Ramos (cell line): Measurements from ENCODE around the gene AGTR1.
"Not testable (repeated sequence)": the region's sequence is repeated elsewhere in the genome, so short reads cannot be mapped to it uniquely, and the experiment has no call there.

ENCODE experiments used
- in situ Hi-C: fragments of 300-500 bp; cut with MboI; formaldehyde crosslinking; loops from one replicate; pipeline ENCODE4 v1.14.3; 2022; ENCODE audit warnings: low sequenced_read_pairs; ENCODE audit not compliant: unreplicated experiment

Gene AGTR1

DNA sequence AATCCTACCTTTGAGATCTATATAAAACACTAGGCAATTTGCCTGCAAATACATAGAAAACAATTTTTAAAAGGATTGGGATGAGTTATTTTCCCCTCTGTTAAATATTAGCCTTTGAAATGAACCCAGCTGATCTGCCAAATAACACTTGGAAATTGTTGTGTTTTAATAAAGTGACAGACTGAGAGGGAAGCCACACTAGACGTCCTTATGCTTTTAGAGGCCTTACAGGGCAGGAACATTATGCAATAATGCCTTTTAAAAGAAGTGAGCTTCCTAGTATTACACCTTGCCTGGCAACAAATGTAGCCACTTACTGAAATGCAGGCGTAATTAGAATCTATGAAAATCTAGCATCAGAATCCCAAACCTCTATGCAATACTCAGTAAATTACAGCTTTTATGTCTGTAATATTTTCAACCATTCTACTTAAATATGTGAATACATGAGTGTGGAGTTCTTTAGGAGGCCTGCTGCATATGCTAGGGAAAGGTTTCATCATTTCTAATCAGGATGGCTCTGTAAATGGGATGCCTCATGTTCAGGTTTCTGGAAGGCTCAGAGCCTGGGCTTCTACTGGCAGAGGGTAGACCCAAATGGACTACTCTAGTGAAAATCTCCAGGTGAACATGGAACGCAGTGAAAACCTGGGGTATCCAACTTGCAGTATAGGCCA, 20.3 kb downstream of the AGTR1 start:
- in situ Hi-C loops: no loop called here

DNA sequence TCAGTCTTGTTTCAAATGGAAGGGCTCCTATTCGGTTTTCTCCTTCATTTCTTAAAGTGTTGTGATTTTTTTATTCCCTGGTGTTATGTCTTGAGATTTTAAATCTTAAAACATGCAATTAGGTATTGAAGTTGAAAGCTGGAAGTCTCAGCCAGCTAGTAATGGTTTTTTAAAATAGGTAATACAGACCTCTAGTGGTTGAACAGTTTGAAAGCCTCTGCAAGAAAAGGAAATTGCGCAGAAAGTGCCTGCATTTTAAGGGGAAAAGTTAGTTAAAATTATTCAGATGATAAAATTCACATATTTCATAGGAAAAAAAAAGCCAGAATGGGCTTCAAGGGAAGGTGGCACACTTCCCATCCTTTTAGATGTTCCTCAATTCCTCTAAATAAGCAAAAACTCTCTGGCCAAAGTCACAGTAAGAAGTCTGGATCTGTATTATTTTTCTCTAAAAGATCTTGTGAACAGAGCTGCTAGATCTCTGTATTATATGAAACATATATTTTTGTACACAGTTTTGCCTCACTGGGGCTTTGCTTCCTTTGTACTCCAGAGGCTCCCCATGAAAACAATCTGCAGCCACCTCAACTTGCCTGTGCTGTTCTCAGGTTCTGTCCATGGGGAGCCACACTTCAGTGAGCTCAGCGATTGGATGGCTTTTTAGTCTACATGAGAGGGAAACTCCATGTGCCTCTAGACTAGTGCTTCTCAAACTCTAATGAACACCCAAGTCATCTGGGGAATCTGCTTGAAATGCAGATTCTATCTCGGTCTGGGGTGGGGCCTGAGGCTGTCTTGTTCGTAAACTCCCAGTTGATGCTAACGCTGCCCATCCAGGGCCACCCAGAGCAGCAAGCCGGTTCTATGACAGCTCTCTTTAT, 21.5 kb downstream of the AGTR1 start:
- in situ Hi-C loops: no loop called here

DNA sequence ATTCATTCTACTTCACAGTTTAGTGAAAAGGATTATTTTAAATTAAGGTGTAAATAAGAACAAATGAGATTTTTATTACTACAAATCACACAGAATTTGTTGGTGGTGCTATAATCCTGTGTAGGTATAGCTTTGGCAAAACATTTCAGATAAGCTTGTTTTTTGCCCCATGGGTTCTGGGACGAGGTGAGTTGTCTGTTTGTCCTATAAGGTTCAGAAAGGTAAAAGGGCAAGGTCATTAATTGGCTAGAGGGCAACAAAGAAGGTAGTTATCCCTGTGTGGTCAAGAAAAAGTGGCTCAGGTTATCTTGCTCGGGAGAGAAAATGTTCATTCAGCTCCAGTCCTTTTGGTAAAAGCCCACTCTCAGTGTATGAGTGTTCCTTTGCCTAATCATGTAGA, 23.2 kb downstream of the AGTR1 start:
- in situ Hi-C loops: no loop called here

DNA sequence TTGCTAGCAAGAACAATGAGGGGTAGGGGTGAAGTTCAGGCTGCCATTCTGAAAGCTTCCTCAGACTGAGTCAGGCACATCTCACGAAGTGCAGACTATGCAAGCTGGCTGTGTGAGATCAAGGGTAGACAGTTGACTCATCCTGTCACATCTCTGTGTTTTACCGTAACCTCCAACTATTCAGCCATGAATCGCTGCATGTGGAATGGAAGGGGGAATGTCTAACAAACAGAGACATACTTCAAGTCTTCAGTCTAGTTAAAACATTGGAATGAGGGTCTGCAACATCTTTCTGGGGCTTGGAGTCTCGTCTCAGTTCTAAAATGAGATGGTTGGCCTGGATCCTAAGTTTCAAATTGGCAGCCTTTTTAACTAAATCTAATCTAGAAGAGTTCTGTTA, 25.9 kb downstream of the AGTR1 start:
- in situ Hi-C loops: no loop called here

DNA sequence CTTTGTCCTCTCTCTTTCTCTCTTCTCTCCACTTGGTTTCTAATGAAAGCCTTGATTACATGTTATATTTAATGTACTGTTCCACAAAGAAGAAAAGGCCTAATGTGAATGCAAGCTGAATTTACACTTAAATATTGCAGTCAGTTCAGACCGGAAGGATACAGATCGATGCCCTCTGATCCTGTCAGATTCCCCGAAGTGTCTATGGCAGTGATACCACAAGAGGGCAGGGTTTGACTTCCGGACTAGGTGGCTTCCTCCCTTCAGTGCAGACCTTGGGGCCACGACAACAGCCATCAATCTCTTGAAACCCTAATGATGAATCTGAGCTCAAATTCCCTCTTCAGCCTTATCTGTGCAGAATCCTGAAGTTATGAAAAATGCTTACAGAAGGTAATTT, 29.5 kb downstream of the AGTR1 start:
- in situ Hi-C loops: no loop called here

DNA sequence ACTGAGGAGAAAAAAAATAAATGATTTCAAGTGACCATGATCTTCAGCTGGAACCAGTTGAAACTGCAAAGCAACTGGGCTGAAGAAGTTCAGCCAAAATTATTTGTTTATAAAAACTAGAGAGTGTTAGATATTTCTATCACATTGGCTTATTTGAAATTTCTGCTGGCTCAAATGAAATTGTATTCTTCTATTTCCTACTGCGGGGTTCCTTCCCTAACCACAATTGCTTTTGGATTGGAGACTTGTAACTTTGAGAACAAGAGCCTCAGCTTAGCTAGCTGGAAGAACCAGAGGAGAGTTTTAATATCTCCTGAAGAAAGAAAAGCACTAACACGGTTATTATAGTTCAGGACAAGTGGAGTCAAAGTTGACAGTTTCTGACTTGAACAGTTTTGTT, 31.1 kb downstream of the AGTR1 start:
- in situ Hi-C loops: no loop called here

DNA sequence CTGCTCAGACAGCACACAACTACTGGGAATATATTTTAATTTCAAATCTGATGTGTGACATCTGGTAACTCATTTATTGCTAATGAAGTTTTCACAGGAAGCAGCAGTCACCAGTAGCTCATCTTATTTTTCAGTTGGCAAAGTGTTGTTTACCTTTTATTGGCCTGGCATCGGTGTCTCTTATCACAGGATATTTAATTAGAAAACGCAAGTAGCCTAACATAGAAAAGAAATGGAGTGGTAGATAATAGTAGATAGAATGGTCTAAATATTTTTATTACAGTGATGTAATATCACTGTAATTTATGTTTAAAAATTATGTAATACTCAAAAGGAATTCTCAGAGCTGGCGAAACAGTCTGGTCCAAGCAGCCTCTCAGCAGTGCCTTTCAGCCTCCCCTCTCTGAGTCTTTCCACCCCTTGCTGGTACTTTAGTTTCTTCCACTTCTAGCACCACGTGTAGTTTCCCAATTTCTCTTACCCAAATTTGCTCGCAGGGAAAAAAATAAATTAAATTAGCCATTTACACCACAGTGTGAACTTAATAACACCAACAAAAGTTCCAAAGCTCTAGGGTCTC, 31.9 kb downstream of the AGTR1 start:
- in situ Hi-C loops: no loop called here

DNA sequence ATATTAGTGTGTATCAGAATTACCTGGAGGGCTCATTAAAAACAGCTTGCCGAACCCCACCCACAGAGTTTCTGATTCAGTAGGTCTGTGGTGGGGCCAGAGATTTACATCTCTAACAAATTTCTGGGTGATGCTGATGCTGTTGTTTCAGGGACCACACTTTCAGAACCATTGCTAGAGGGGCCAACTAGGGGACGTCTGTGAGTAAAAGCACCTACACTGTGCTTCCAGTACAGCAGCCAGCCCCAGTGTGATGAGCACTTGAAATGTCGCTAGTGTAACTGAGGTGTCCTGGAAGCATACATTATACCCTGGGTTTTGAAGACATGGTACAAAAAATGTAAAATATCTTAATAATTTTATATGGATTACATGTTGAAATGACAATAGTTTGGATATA, 33.0 kb downstream of the AGTR1 start:
- in situ Hi-C loops: no loop called here

DNA sequence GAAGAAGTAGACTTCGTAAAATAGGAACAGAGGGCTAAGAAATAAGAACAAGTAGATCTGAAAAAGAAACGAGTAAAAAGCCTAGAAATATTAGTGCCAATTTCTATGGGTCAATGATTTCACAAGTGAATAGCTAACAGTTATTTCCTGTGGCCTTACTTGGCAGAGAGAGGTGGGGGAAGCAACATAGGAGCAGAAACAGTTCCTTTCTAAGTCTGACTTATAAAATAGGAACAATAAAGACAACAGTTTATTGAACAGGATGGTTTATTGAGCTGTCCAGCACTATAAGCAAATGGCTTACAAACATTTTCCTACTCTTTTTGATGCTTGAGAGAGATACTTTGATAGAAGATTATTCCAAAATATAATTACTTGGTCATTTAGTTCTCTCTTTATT, 37.9 kb downstream of the AGTR1 start:
- in situ Hi-C loops: no loop called here

DNA sequence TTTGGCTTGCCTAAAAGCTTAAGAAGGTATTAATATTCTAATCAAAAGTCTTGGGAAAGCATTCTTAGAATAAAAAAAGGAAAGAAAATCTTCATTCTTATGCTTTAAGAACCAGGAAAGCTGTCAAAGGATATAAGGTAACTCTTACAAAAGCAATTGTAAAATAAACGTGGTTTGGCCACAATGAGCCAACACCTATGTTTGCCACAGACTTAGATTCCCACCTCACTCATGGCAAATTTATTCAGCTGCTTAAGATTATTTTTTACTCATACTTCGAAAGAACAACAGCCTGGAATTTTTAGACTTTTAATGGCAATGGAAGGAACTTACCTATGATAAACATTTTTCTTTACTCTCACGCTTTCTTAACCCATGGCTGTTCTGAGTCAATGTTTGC, 38.4 kb downstream of the AGTR1 start:
- in situ Hi-C loops: no loop called here

DNA sequence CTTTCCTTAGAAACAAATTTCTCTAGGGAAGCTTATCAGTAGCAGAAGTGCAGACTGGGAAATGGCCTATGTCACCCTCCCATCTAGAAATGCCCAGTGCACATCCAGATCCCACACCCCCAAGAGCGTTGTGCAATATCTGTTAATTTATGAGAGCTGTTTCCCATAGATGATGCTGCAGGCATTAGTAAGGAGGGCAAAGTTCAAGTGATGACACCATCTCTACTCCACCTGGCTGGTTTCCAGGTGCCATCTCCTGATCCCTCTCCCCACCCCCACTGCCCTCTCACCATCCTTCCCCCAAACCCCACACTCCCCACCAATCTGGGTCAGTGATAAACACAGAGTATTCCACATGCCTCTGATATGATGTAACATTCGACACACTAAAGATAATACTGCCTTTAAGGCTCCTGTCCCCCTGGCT, 39.4 kb downstream of the AGTR1 start:
- in situ Hi-C loops: no loop called here

DNA sequence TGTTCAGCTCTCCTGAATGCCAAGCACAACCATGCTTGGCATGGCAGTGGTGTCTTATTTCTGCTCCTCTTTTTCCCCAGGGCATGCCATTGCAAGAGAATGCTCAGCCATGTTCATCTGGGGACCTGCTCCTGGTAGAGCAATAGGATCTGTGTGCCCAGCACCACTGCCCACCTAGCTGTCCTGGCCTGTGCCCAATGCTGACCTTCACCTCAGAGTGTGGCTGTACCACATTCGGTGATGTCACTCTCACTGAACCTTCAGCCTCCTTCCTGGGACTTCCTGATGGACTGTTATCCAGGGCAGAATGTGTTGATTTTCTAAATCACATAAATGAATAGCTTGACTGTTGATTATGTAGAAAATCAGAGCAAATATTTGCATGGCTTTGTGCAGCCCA, 42.0 kb downstream of the AGTR1 start:
- in situ Hi-C loops: no loop called here

DNA sequence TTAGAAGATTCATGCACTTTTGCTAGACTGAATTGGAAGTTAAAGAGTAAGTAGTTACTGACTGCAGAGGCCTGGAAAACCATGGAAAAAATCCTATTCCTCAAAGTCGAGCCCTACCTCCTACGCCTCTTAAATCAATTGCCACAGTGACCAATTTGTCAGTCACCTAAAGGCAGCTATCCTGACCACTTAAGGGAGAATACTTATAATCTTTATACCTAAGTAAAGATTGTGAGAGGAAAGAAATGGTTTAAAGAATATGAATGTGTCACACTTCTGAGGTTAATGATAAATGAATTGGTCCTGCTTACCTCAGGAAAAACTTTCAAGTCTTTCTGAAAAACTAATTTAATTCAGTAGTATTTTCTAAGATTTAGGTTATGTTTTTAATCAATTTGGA, 42.6 kb downstream of the AGTR1 start:
- in situ Hi-C loops: no loop called here

DNA sequence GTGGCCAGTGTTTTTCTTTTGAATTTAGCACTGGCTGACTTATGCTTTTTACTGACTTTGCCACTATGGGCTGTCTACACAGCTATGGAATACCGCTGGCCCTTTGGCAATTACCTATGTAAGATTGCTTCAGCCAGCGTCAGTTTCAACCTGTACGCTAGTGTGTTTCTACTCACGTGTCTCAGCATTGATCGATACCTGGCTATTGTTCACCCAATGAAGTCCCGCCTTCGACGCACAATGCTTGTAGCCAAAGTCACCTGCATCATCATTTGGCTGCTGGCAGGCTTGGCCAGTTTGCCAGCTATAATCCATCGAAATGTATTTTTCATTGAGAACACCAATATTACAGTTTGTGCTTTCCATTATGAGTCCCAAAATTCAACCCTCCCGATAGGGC, 43.5 kb downstream of the AGTR1 start:
- in situ Hi-C loops: no loop called here

DNA sequence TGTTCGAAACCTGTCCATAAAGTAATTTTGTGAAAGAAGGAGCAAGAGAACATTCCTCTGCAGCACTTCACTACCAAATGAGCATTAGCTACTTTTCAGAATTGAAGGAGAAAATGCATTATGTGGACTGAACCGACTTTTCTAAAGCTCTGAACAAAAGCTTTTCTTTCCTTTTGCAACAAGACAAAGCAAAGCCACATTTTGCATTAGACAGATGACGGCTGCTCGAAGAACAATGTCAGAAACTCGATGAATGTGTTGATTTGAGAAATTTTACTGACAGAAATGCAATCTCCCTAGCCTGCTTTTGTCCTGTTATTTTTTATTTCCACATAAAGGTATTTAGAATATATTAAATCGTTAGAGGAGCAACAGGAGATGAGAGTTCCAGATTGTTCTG, 44.4 kb downstream of the AGTR1 start:
- in situ Hi-C loops: no loop called here

DNA sequence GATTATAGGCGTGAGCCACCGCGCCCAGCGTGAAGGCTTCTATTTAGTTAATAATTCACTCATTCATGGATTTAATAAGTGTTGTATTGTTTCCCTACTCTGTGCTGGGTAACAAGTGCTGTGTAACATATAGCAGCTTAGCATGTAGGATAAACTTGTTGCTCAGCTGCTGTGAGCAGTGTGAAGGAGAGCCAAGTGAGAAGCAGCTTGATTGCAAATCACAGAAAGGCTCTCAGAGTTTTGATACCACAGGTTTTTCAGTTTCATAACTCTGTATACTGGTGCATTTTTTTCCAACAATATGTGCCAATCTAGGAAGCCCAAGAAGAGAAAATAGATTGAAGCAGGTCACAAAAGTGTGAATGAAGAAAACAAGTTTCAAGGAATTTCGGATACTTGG, 48.4 kb downstream of the AGTR1 start:
- in situ Hi-C loops: no loop called here

DNA sequence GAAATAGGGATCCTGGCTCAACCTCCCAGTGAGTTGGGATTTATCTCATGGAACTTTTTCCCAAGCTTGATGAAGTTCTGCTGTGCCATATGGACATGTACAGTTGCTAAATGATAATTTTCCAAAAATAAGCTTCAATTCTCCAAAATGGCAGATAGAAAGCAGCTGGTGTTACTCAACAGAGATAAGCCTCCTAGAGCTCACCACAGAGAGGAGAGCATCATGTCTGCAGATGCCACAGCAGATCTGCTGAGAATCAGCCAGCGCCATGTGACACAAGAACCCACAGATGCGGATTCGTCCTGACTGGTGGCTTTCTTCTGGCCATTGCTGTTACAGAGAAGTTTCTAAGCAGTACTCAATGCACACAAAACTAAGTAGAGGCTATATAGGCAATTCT, 50.6 kb downstream of the AGTR1 start:
- in situ Hi-C loops: no loop called here

DNA sequence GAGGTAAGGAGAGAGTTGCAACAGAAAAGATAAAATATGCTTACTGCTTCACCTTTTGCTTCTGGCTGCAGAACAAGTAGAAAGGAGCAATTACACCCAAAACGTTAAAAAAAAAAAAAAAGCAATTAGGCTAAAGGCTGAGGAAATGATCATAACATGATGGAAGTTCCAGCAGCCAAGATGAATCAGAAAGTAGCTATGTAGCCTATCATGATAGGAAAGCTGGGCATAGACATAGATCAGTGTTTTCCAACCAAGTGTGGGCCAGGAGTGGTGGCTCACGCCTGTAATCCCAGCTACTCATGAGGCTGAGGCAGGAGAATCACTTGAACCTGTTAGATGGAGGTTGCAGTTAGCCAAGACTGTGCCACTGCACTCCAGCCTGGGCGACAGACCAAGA, 52.6 kb downstream of the AGTR1 start:
- in situ Hi-C loops: no loop called here

DNA sequence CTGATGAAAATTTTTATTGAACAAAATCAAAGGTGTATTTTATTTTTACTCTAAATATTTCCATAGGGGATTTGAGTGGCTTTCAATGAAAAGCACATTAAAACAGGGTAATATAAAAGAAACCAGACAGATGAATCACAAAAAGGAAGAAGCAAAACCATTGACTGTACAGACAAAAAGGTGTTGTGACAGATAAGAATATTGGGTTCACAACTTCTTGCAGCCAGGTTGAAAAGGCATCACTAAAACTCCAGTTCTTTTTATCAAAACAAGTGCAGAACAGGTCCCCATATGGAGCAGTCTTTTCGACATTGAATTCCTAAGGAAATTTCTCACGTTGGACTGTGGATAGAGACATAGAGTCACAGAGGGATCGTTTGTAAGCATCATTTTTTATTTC, 53.8 kb downstream of the AGTR1 start:
- in situ Hi-C loops: no loop called here

DNA sequence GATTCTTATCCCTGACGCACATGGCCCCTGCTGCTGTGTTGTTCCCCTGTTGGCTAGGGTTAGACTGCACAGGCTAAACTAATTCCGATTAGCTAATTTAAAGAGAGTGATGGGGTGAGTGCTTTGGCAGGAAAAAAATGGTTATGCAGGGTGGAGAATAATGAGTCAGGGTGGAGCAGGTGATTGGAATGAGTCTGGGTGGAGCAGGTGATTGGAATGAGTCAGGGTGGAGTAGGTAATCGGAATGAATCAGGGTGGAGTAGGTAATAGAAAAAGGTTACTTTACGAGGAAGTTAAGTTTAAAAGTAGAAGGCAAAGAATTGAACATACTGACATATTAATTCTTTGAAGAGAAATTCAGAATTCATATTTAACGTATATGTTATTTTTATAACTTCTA, 55.7 kb downstream of the AGTR1 start:
- in situ Hi-C loops: not testable (repeated sequence)

DNA sequence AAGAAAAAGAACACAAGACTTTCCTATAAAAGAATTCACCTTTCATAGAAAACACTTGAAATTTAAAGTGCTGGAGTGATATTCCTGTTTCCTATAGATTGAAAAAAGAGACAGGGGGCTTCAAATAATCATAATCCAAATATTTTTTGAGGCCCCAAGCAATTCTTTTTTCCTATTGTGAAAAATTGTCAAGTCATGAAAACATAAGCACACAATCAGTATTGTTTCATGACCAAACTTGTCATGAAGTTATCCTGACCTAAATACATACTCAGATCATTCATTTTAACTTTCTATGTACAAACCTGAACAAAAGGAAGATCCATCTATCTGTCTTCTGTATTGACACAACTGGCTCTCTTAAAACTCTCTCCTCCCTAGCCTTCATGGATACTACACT, 57.9 kb downstream of the AGTR1 start:
- in situ Hi-C loops: no loop called here

DNA sequence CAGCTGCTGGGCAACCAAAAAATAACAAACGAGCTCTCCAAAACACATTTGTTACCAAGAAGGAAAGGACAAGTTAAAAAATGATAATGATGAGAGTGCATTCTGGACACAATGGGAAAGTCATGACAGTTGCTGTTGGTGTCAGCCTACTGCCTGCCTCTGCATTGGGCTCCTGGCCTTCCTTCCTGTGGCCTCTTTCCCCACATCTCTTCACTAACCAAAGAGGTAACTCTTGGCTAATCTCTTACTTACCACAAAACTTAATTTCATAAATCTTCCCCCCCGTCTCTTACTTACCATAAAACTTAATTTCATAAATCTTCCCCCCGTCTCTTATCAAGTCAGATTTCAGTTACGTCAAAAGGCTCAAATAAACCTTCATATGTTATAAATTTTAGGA, 58.6 kb downstream of the AGTR1 start:
- in situ Hi-C loops: no loop called here
